ENCODE measurements around the gene TMEM176A. TPM values are rescaled to one million over a fixed set of nuclear protein-coding genes. Genes with fewer than 3 reads are reported as not detected.

TMEM176A gene
- total RNA-seq, 2 experiments from 2014 or later, result not detected

GRCh38 chr7:150791746-150792452 is 8.7 kb upstream of the TMEM176A start:
- no peak for DNase-seq
- Mint-ChIP-seq H3K9me3 (no peaks in the 10 kb centered on the region), H3K36me3 (ENCODE audit: low read depth) (no peaks in the 10 kb centered on the region), H3K27me3 (peaks cover 17% of the 10 kb centered on the region), H3K4me3 (no peak overlapping the region), H3K4me1 (peaks cover 2% of the 10 kb centered on the region), H3K27ac (no peak overlapping the region)
- CTCF ChIA-PET, result interaction anchor here (2.0 kb wide), 1 partner anchor 13 kb away, joined by 6 read pairs; no protein-coding TSS in a partner anchor
- POLR2A ChIA-PET, result no interaction called here

GRCh38 chr7:150793569-150794238 is 6.9 kb upstream of the TMEM176A start:
- H3K27ac Mint-ChIP-seq, result no peak overlapping the region
- CTCF ChIA-PET, result interaction anchor here (2.0 kb wide), 1 partner anchor 15 kb away, joined by 6 read pairs; no protein-coding TSS in a partner anchor
- DNase-seq, result no peak
- POLR2A ChIA-PET, result no interaction called here
- no peaks in the 10 kb centered on the region for H3K9me3 Mint-ChIP-seq
- no peak overlapping the region for H3K4me3 Mint-ChIP-seq
- peaks cover 32% of the 10 kb centered on the region for H3K27me3 Mint-ChIP-seq
- no peaks in the 10 kb centered on the region for H3K36me3 Mint-ChIP-seq (ENCODE audit: low read depth)
- H3K4me1 Mint-ChIP-seq, result no peaks in the 10 kb centered on the region

- ChIA-PET CTCF (no interaction called here), POLR2A (no interaction called here)
- Mint-ChIP-seq H3K4me1 (peaks cover 11% of the 10 kb centered on the region), H3K4me3 (no peak overlapping the region), H3K9me3 (no peaks in the 10 kb centered on the region), H3K36me3 (ENCODE audit: low read depth) (no peaks in the 10 kb centered on the region), H3K27ac (no peak overlapping the region), H3K27me3 (peaks cover 57% of the 10 kb centered on the region)
- no peak for DNase-seq
These were observed 2.9 kb upstream of the TMEM176A start for GRCh38 chr7:150797661-150798060.

- CTCF ChIA-PET, result interaction anchor here (1.6 kb wide), 1 partner anchor 10 kb away, joined by 4 read pairs; no protein-coding TSS in a partner anchor
- Mint-ChIP-seq H3K4me3 (no peak overlapping the region), H3K27ac (no peak overlapping the region), H3K9me3 (no peaks in the 10 kb centered on the region), H3K27me3 (peaks cover 62% of the 10 kb centered on the region), H3K36me3 (ENCODE audit: low read depth) (no peaks in the 10 kb centered on the region), H3K4me1 (peaks cover 11% of the 10 kb centered on the region)
- DNase-seq, result no peak
- POLR2A ChIA-PET, result no interaction called here
These were observed 1.4 kb upstream of the TMEM176A start for GRCh38 chr7:150799156-150799555.

GRCh38 chr7:150799741-150800580 is 608 bp upstream of the TMEM176A start, which contains the start of gene TMEM176B:
Gene TMEM176B, minus strand, starts transcription at chr7:150800364. Its CDS starts 3,795 bp downstream, at chr7:150796569.
- Mint-ChIP-seq H3K27me3 (peaks cover 66% of the 10 kb centered on the region), H3K27ac (no peak within 1 kb of the TSS), H3K4me3 (peak within 1 kb of the TSS; percentile 2), H3K36me3 (ENCODE audit: low read depth) (no peaks in the 10 kb centered on the region), H3K9me3 (no peaks in the 10 kb centered on the region), H3K4me1 (peaks cover 11% of the 10 kb centered on the region)
- ChIA-PET POLR2A (no interaction called here), CTCF (interaction anchor here (1.6 kb wide), 1 partner anchor 11 kb away, joined by 4 read pairs; no protein-coding TSS in a partner anchor)
- DNase-seq, result no peak

- Mint-ChIP-seq H3K4me1 (peaks cover 11% of the 10 kb centered on the region), H3K4me3 (no peak overlapping the region), H3K27ac (no peak overlapping the region), H3K27me3 (peaks cover 59% of the 10 kb centered on the region), H3K9me3 (no peaks in the 10 kb centered on the region), H3K36me3 (ENCODE audit: low read depth) (no peaks in the 10 kb centered on the region)
- CTCF ChIA-PET, result no interaction called here
- POLR2A ChIA-PET, result no interaction called here
- DNase-seq, result no peak
These were observed 825 bp downstream of the TMEM176A start for GRCh38 chr7:150801242-150801945.

GRCh38 chr7:150801946-150802771 is 1.6 kb downstream of the TMEM176A start:
- DNase-seq, result no peak
- H3K36me3 Mint-ChIP-seq (ENCODE audit: low read depth), result no peaks in the 10 kb centered on the region
- H3K27ac Mint-ChIP-seq, result no peak overlapping the region
- no peak overlapping the region for H3K4me3 Mint-ChIP-seq
- peaks cover 54% of the 10 kb centered on the region for H3K27me3 Mint-ChIP-seq
- H3K4me1 Mint-ChIP-seq, result peaks cover 11% of the 10 kb centered on the region
- no peaks in the 10 kb centered on the region for H3K9me3 Mint-ChIP-seq
- POLR2A ChIA-PET, result no interaction called here
- CTCF ChIA-PET, result no interaction called here

GRCh38 chr7:150803161-150803860 is 2.7 kb downstream of the TMEM176A start:
- peaks cover 50% of the 10 kb centered on the region for H3K27me3 Mint-ChIP-seq
- H3K27ac Mint-ChIP-seq, result no peak overlapping the region
- H3K4me3 Mint-ChIP-seq, result no peak overlapping the region
- no peaks in the 10 kb centered on the region for H3K9me3 Mint-ChIP-seq
- POLR2A ChIA-PET, result no interaction called here
- DNase-seq, result no peak
- CTCF ChIA-PET, result no interaction called here
- no peaks in the 10 kb centered on the region for H3K36me3 Mint-ChIP-seq (ENCODE audit: low read depth)
- peaks cover 11% of the 10 kb centered on the region for H3K4me1 Mint-ChIP-seq

GRCh38 chr7:150804802-150805201 is 4.2 kb downstream of the TMEM176A start:
- no peak overlapping the region for H3K4me3 Mint-ChIP-seq
- H3K27me3 Mint-ChIP-seq, result peaks cover 49% of the 10 kb centered on the region
- POLR2A ChIA-PET, result no interaction called here
- H3K36me3 Mint-ChIP-seq (ENCODE audit: low read depth), result no peaks in the 10 kb centered on the region
- H3K4me1 Mint-ChIP-seq, result peaks cover 6% of the 10 kb centered on the region
- no peak for DNase-seq
- CTCF ChIA-PET, result no interaction called here
- no peak overlapping the region for H3K27ac Mint-ChIP-seq
- no peaks in the 10 kb centered on the region for H3K9me3 Mint-ChIP-seq

GRCh38 chr7:150805864-150806263 is 5.3 kb downstream of the TMEM176A start:
- Mint-ChIP-seq H3K27ac (no peak overlapping the region), H3K4me1 (peaks cover 6% of the 10 kb centered on the region), H3K36me3 (ENCODE audit: low read depth) (no peaks in the 10 kb centered on the region), H3K9me3 (no peaks in the 10 kb centered on the region), H3K4me3 (no peak overlapping the region), H3K27me3 (peaks cover 55% of the 10 kb centered on the region)
- ChIA-PET CTCF (interaction anchor here (0.6 kb wide), 1 partner anchor 299 kb away, joined by 3 read pairs; no protein-coding TSS in a partner anchor), POLR2A (no interaction called here)
- DNase-seq, result no peak

GRCh38 chr7:150806454-150806853 is 5.9 kb downstream of the TMEM176A start:
- DNase-seq, result no peak
- H3K36me3 Mint-ChIP-seq (ENCODE audit: low read depth), result no peaks in the 10 kb centered on the region
- H3K27me3 Mint-ChIP-seq, result peaks cover 52% of the 10 kb centered on the region
- H3K27ac Mint-ChIP-seq, result no peak overlapping the region
- no peak overlapping the region for H3K4me3 Mint-ChIP-seq
- peaks cover 3% of the 10 kb centered on the region for H3K4me1 Mint-ChIP-seq
- ChIA-PET POLR2A (no interaction called here), CTCF (no interaction called here)
- no peaks in the 10 kb centered on the region for H3K9me3 Mint-ChIP-seq
